Transverse colon (tissue), 3 donors: ENCODE measurements around the gene STAG1.

Experiments used
- POLR2A ChIP-seq: fragments of 450-650 bp; IDR thresholded peaks from one replicate; pipeline ENCODE4 v1.6.1; 2016; ENCODE audit warnings: antibody characterized with exemption, mild to moderate bottlenecking, moderate library complexity
- TF ChIP-seq, protein P1 (sequence below), 5 experiments: fragments of 200-600 bp in 3 of 5; fragments of 450-650 bp in 2 of 5; sonication (generic) in 3 of 5; IDR thresholded peaks; 1 replicate in 2 of 5; 2 replicates in 3 of 5; pipeline ENCODE4 v1.5.1; 2016 to 2017; ENCODE audit warnings: antibody characterized with exemption in 5 of 5, inconsistent platforms in 3 of 5, mild to moderate bottlenecking in 2 of 5, moderate library complexity in 1 of 5

DNA sequence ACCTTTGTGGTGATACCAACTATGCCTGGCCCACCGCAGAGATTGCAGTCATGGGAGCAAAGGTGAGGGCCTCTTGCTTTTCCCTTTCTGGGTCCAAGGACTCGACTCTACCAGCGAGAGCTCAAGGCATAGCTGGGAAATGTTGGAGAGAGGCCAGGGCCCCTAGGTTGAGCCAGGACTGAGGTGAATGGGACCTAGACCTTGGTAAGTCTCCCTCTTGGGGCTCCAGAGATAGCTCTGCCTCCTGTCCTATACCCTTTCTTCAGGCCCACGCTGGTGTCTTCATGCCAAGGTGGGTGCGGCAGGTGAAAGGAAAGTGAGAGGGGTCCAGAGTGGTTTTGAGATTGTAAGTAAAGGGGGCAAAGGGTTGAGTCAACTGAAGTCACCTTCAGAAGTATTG, 424.5 kb downstream of the STAG1 start:
- no peak for TF ChIP-seq POLR2A
- TF ChIP-seq, protein P1, sequence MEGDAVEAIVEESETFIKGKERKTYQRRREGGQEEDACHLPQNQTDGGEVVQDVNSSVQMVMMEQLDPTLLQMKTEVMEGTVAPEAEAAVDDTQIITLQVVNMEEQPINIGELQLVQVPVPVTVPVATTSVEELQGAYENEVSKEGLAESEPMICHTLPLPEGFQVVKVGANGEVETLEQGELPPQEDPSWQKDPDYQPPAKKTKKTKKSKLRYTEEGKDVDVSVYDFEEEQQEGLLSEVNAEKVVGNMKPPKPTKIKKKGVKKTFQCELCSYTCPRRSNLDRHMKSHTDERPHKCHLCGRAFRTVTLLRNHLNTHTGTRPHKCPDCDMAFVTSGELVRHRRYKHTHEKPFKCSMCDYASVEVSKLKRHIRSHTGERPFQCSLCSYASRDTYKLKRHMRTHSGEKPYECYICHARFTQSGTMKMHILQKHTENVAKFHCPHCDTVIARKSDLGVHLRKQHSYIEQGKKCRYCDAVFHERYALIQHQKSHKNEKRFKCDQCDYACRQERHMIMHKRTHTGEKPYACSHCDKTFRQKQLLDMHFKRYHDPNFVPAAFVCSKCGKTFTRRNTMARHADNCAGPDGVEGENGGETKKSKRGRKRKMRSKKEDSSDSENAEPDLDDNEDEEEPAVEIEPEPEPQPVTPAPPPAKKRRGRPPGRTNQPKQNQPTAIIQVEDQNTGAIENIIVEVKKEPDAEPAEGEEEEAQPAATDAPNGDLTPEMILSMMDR (IDR thresholded peaks at IDR 0.05) = no peak
